ENCODE data around the gene ADPRHL1.

GRCh38 chr13:113442354-113442984 lies 10.8 kb downstream of the ADPRHL1 start:
- TF ChIP-seq CTCF (IDR thresholded peaks at IDR 0.05; ENCODE audit: low read length) (no peak), EZH2 (optimal IDR thresholded peaks at IDR 0.05; ENCODE audit: low read depth, low read length) (no peak), EZH2phosphoT487 (IDR thresholded peaks at IDR 0.05; ENCODE audit: low read length) (no peak)

Data from MM.1S (cell line).